Transverse colon (tissue), 4 donors: ENCODE measurements around the gene PCBP3. TPM values are rescaled to one million over a fixed set of nuclear protein-coding genes. Genes with fewer than 3 reads are reported as not detected.

Experiments
- DNase-seq: peaks from one replicate; pipeline ENCODE4 v3.0.0-alpha.2; 2019
- H3K27ac ChIP-seq, 4 donors: fragments of 200-600 bp; sonication (generic); 2 replicates each; pipeline ENCODE4 v1.5.1; 2016 to 2018; ENCODE audit warnings: inconsistent platforms in 4 of 4
- H3K27me3 ChIP-seq: fragments of 200-600 bp; sonication (generic); 2 replicates; pipeline ENCODE4 v1.5.1; 2017; ENCODE audit warnings: inconsistent platforms
- H3K36me3 ChIP-seq, 4 donors: fragments of 200-600 bp; sonication (generic); 2 replicates each; pipeline ENCODE4 v1.5.1; 2017 to 2019; ENCODE audit warnings: inconsistent platforms in 4 of 4
- H3K4me1 ChIP-seq, 4 donors: fragments of 200-600 bp; sonication (generic); 2 replicates each; pipeline ENCODE4 v1.5.1; 2017 to 2020; ENCODE audit warnings: inconsistent platforms in 4 of 4
- H3K4me3 ChIP-seq, 4 donors: fragments of 200-600 bp; sonication (generic); 1 replicate in 1 of 4; 2 replicates in 3 of 4; pipeline versions ENCODE4 v1.5.1 to v1.6.1; 2017 to 2019; ENCODE audit warnings: inconsistent platforms in 4 of 4
- H3K9me3 ChIP-seq, 2 donors: fragments of 200-600 bp; sonication (generic); 2 replicates each; pipeline ENCODE4 v1.5.1; 2017 to 2019; ENCODE audit warnings: inconsistent platforms in 2 of 2
- CTCF ChIP-seq, 5 experiments: fragments of 200-600 bp in 3 of 5; fragments of 450-650 bp in 2 of 5; sonication (generic) in 3 of 5; IDR thresholded peaks; 1 replicate in 2 of 5; 2 replicates in 3 of 5; pipeline ENCODE4 v1.5.1; 2016 to 2017; ENCODE audit warnings: antibody characterized with exemption in 5 of 5, inconsistent platforms in 3 of 5, mild to moderate bottlenecking in 2 of 5, moderate library complexity in 1 of 5
- EP300 ChIP-seq: sonication (generic); formaldehyde crosslinking; IDR thresholded peaks from one replicate; pipeline ENCODE4 v1.6.1; 2017; ENCODE audit warnings: antibody characterized with exemption, low read depth
- POLR2A ChIP-seq: fragments of 450-650 bp; IDR thresholded peaks from one replicate; pipeline ENCODE4 v1.6.1; 2016; ENCODE audit warnings: antibody characterized with exemption, mild to moderate bottlenecking, moderate library complexity
- POLR2AphosphoS5 ChIP-seq, 3 donors: sonication (generic); formaldehyde crosslinking; IDR thresholded peaks; one replicate each; pipeline ENCODE4 v1.6.1; 2016; ENCODE audit warnings: antibody characterized with exemption in 3 of 3
- WGBS, 2 donors: methylation state at CpG; one replicate each; pipeline ENCODE4 v1.1.5; 2018; ENCODE audit warnings: low coverage in 1 of 2; 5-methylcytosine and 5-hydroxymethylcytosine counted together
- in situ Hi-C, 4 donors: fragments of 200-750 bp; cut with MboI; loops; one replicate each; pipeline versions ENCODE4 v1.15.0 to v1.15.1; 2017; ENCODE audit warnings: low sequenced_read_pairs in 3 of 4, low pct_ligation_motif_present in 1 of 4, low pct_unique_long_range_greater_than_20kb in 1 of 4
- intact Hi-C: fragments of 100-400 bp; cut with DNase I; formaldehyde crosslinking; loops from one replicate; pipeline ENCODE4 v1.15.1; 2023; ENCODE audit warnings: low total_unique reads
- total RNA-seq, 4 donors: library from RNA; depleted of rRNA; stranded (reverse); fragments of >200 nt; gene quantifications; one replicate each; pipeline ENCODE4 v1.1.0, GENCODE V29; 2016

PCBP3 gene
- total RNA-seq, 4 donors from 2014 or later, result 0.80 to 7.8 (median 5.3) TPM

DNA sequence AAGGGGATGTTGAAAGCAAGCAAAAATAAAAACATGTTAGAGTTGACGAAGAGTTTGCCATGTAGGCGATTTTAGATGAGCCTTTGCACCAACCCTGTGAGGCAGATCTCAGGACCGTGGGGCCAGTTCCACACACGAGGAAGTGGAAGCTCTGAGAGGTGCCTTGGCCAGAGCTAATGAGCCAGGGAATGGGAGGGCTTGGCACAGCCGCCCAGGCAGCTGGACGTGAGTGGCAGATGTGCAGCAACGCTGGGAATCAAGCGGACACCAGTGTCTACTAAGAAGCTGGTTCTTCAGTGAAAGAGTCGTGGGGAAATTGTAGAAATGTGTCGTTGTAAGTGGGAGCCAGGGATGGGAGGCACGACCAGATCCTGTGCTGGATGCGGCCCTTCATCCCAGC lies 279.1 kb downstream of the PCBP3 start:
- no peak overlapping the region for H3K27ac ChIP-seq
- H3K4me1 ChIP-seq, result peaks cover 0 to 3% (median 0%) of the 10 kb centered on the region in 4 donors
- intact Hi-C loops (no loop called here), in situ Hi-C loops (no loop called here)
- no peaks in the 10 kb centered on the region for H3K36me3 ChIP-seq
- no peak for TF ChIP-seq POLR2A
- TF ChIP-seq EP300, result no peak
- no peak for TF ChIP-seq POLR2AphosphoS5 (IDR thresholded peaks at IDR 0.05)
- TF ChIP-seq CTCF (IDR thresholded peaks at IDR 0.05), result no peak
- H3K4me3 ChIP-seq, result no peak overlapping the region
- H3K27me3 ChIP-seq, result no peaks in the 10 kb centered on the region
- 45 to 75% methylated on average over 6 to 12 of the region's 12 CpGs for whole genome bisulfite sequencing, 2 donors
- DNase-seq, result no peak
- no peaks in the 10 kb centered on the region for H3K9me3 ChIP-seq

GRCh38 chr21:45923146-45923545 lies 279.6 kb downstream of the PCBP3 start:
- no peaks in the 10 kb centered on the region for H3K9me3 ChIP-seq
- TF ChIP-seq CTCF (IDR thresholded peaks at IDR 0.05) (peak; percentile 57 to 81 (median 75)), POLR2AphosphoS5 (IDR thresholded peaks at IDR 0.05) (no peak)
- intact Hi-C loops, result no loop called here
- no peak overlapping the region for H3K4me3 ChIP-seq
- peak; percentile 46 for DNase-seq
- in situ Hi-C loops, result no loop called here
- no peak overlapping the region for H3K27ac ChIP-seq
- H3K36me3 ChIP-seq, result no peaks in the 10 kb centered on the region
- no peaks in the 10 kb centered on the region for H3K27me3 ChIP-seq
- peaks cover 0 to 3% (median 0%) of the 10 kb centered on the region in 4 donors for H3K4me1 ChIP-seq
- WGBS, 2 donors, result 29% methylated on average over 6 of the region's 6 CpGs; no CpG with 5 or more reads in 1 of the 2 donors

DNA sequence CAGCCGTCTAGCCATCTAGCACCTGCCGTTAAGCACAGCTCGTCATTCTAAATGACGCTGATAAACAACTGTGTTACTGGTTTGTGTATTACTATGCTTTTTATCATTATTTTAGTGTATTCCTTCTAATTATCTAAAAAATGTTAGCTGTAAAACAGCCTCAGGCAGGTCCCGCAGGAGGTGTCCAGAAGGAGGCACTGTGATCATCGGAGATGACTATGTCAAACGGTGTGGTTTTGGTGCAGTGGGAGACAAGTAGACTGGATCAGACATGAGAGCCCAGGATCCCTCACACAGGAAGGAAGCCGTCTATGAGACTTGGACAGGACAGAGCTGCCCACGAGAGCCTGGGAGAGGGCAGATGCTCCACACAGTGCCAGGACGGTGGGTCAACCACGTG lies 282.8 kb downstream of the PCBP3 start:
- in situ Hi-C loops, result no loop called here
- no peak overlapping the region for H3K4me3 ChIP-seq
- 60 to 73% methylated on average over 5 to 11 of the region's 11 CpGs for WGBS, 2 donors

DNA sequence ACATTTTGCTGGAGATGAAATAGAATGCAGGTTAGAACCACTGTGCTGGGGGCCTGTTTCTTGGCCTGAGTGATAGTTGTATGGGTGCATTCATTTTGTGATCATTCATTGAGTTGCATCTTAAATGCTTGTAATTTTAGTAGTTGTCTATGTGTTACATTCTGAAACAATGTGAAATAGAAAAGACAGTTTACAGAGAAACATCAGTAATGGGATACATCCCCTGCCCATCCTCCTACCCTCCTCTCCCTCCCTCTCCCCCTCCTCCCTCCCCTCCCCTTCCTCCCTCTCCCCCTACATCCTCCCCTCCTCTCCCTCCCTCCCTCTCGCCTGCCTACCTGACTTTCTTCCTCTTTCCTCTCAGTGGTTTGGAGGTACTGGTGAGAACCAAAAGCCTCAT lies 283.5 kb downstream of the PCBP3 start:
- Histone ChIP-seq H3K36me3 (no peaks in the 10 kb centered on the region), H3K4me3 (no peak overlapping the region), H3K4me1 (peaks cover 0 to 3% (median 0%) of the 10 kb centered on the region in 4 donors), H3K27me3 (no peaks in the 10 kb centered on the region), H3K9me3 (no peaks in the 10 kb centered on the region), H3K27ac (no peak overlapping the region)
- intact Hi-C loops, result no loop called here
- 20% methylated on average over 1 of the region's 1 CpG; no CpG with 5 or more reads in 1 of the 2 donors for WGBS, 2 donors
- TF ChIP-seq POLR2A (no peak), POLR2AphosphoS5 (IDR thresholded peaks at IDR 0.05) (no peak), EP300 (no peak), CTCF (IDR thresholded peaks at IDR 0.05) (no peak)
- in situ Hi-C loops, result no loop called here
- no peak for DNase-seq

More for the DNA sequence above, 282.8 kb downstream of the PCBP3 start:
- peaks cover 0 to 3% (median 0%) of the 10 kb centered on the region in 4 donors for H3K4me1 ChIP-seq
- intact Hi-C loops, result no loop called here
- no peak overlapping the region for H3K27ac ChIP-seq
- no peaks in the 10 kb centered on the region for H3K27me3 ChIP-seq
- H3K9me3 ChIP-seq, result no peaks in the 10 kb centered on the region
- TF ChIP-seq POLR2A (no peak), CTCF (IDR thresholded peaks at IDR 0.05) (no peak), POLR2AphosphoS5 (IDR thresholded peaks at IDR 0.05) (no peak), EP300 (no peak)
- DNase-seq, result no peak
- H3K36me3 ChIP-seq, result no peaks in the 10 kb centered on the region
